ENCODE measurements around the gene CARMIL1.

DNA sequence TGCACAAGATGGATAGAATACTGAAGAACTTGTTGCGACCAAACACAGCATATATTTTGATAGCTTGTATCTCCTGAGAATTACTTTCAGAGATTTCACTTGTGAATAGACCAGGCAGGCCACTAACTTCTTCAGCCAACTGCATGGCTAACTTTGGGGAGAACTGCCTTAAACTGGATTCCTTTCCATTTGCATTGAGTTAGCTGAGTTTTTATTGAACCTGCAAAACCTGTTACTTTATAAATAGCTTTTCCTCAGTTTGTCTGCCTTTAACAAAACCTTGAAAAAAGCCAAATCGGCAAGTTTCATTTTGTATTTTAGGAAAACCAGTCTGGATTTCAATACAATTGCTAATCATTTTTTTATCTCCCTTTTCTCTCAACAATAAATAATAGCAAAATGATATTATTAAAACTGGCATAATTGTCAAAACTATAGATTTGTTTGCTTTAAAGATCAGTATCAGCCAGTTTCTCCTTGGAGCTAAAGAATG is 300.3 kb downstream of the CARMIL1 start:
- TF ChIP-seq, protein P1, sequence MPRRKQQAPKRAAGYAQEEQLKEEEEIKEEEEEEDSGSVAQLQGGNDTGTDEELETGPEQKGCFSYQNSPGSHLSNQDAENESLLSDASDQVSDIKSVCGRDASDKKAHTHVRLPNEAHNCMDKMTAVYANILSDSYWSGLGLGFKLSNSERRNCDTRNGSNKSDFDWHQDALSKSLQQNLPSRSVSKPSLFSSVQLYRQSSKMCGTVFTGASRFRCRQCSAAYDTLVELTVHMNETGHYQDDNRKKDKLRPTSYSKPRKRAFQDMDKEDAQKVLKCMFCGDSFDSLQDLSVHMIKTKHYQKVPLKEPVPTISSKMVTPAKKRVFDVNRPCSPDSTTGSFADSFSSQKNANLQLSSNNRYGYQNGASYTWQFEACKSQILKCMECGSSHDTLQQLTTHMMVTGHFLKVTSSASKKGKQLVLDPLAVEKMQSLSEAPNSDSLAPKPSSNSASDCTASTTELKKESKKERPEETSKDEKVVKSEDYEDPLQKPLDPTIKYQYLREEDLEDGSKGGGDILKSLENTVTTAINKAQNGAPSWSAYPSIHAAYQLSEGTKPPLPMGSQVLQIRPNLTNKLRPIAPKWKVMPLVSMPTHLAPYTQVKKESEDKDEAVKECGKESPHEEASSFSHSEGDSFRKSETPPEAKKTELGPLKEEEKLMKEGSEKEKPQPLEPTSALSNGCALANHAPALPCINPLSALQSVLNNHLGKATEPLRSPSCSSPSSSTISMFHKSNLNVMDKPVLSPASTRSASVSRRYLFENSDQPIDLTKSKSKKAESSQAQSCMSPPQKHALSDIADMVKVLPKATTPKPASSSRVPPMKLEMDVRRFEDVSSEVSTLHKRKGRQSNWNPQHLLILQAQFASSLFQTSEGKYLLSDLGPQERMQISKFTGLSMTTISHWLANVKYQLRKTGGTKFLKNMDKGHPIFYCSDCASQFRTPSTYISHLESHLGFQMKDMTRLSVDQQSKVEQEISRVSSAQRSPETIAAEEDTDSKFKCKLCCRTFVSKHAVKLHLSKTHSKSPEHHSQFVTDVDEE (CRISPR knock-in tag; IDR thresholded peaks at IDR 0.05), result no peak
- TF ChIP-seq GLIS3 (CRISPR knock-in tag; IDR thresholded peaks at IDR 0.05) (no peak), OSR1 (CRISPR knock-in tag; IDR thresholded peaks at IDR 0.05) (no peak), ZNF70 (CRISPR knock-in tag; IDR thresholded peaks at IDR 0.05) (no peak), TCF4 (CRISPR knock-in tag; IDR thresholded peaks at IDR 0.05; ENCODE audit: borderline replicate concordance) (no peak), ZFP3 (CRISPR knock-in tag; IDR thresholded peaks at IDR 0.05) (no peak), ARNTL (CRISPR knock-in tag; IDR thresholded peaks at IDR 0.05; ENCODE audit: borderline replicate concordance, low read depth) (no peak), ZC3H10 (CRISPR knock-in tag; IDR thresholded peaks at IDR 0.05) (no peak), TOX (CRISPR knock-in tag; IDR thresholded peaks at IDR 0.05; ENCODE audit: borderline replicate concordance) (no peak), PPARA (CRISPR knock-in tag; IDR thresholded peaks at IDR 0.05; ENCODE audit: borderline replicate concordance) (no peak)
- TF ChIP-seq, protein P2, sequence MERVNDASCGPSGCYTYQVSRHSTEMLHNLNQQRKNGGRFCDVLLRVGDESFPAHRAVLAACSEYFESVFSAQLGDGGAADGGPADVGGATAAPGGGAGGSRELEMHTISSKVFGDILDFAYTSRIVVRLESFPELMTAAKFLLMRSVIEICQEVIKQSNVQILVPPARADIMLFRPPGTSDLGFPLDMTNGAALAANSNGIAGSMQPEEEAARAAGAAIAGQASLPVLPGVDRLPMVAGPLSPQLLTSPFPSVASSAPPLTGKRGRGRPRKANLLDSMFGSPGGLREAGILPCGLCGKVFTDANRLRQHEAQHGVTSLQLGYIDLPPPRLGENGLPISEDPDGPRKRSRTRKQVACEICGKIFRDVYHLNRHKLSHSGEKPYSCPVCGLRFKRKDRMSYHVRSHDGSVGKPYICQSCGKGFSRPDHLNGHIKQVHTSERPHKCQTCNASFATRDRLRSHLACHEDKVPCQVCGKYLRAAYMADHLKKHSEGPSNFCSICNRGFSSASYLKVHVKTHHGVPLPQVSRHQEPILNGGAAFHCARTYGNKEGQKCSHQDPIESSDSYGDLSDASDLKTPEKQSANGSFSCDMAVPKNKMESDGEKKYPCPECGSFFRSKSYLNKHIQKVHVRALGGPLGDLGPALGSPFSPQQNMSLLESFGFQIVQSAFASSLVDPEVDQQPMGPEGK (CRISPR knock-in tag; IDR thresholded peaks at IDR 0.05; ENCODE audit: borderline replicate concordance), result no peak
- TF ChIP-seq, protein P3, sequence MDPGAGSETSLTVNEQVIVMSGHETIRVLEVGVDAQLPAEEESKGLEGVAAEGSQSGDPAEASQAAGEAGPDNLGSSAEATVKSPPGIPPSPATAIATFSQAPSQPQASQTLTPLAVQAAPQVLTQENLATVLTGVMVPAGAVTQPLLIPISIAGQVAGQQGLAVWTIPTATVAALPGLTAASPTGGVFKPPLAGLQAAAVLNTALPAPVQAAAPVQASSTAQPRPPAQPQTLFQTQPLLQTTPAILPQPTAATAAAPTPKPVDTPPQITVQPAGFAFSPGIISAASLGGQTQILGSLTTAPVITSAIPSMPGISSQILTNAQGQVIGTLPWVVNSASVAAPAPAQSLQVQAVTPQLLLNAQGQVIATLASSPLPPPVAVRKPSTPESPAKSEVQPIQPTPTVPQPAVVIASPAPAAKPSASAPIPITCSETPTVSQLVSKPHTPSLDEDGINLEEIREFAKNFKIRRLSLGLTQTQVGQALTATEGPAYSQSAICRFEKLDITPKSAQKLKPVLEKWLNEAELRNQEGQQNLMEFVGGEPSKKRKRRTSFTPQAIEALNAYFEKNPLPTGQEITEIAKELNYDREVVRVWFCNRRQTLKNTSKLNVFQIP (CRISPR knock-in tag; IDR thresholded peaks at IDR 0.05; ENCODE audit: borderline replicate concordance, low read depth), result no peak
- TF ChIP-seq, protein P4, sequence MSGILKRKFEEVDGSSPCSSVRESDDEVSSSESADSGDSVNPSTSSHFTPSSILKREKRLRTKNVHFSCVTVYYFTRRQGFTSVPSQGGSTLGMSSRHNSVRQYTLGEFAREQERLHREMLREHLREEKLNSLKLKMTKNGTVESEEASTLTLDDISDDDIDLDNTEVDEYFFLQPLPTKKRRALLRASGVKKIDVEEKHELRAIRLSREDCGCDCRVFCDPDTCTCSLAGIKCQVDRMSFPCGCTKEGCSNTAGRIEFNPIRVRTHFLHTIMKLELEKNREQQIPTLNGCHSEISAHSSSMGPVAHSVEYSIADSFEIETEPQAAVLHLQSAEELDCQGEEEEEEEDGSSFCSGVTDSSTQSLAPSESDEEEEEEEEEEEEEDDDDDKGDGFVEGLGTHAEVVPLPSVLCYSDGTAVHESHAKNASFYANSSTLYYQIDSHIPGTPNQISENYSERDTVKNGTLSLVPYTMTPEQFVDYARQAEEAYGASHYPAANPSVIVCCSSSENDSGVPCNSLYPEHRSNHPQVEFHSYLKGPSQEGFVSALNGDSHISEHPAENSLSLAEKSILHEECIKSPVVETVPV (CRISPR knock-in tag; IDR thresholded peaks at IDR 0.05), result no peak
